Right ventricle myocardium superior (tissue), 1 donor: ENCODE measurements around the gene IL1B. TPM values are rescaled to one million over a fixed set of nuclear protein-coding genes. Genes with fewer than 3 reads are reported as not detected.

Experiments
- ATAC-seq: fragments of 200-7000 bp; cut with Tn5 transposase; one replicate; pipeline ENCODE4 v1.9.1; 2020; ENCODE audit warnings: mild to moderate bottlenecking; ENCODE audit not compliant: poor library complexity
- DNase-seq: peaks from one replicate; pipeline ENCODE4 v3.0.0-alpha.2; 2020
- intact Hi-C: fragments of 100-400 bp; cut with DNase I; formaldehyde crosslinking; loops from one replicate; pipeline ENCODE4 v1.11.2; 2022
- total RNA-seq: library from RNA; stranded (reverse); fragmentation: NEBNext Ultra II Directional; extraction: Animal tissue kit (Norgen Biotek cat#: 25700); gene quantifications from one replicate; pipeline ENCODE4 v1.2.1, GENCODE V29; 2021
- donor health status: DM: no; HTN: yes; CAD: no; lungs with severe emphysema.

Gene IL1B
- total RNA-seq, 1 donor from 2014 or later: 0.30 TPM

GRCh38 chr2:112791693-112792230 lies 44.8 kb downstream of the IL1B start:
- no peak for DNase-seq
- intact Hi-C loops: no loop called here
- ATAC-seq: no peak

DNA sequence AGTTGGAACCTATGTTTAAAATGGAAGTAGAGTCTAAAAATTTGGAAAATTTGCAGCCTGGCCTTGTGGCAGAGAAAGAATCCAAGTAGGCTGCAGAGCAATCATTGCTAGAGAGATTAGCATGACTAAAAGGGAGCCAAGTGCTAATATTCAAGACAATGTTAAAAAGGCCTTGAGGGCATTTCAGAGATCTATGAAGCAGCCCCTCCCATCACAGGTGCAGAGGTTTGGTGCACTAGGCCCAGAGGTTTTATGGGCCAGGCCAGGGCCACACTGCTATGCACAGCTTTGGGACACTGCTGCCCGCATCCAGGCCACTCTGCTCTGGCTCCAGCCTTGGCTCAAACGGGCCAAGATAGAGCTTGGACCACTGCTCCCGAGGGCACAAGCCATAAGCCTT lies 45.6 kb downstream of the IL1B start:
- intact Hi-C loops: no loop called here
- ATAC-seq (no peak), DNase-seq (no peak)

DNA sequence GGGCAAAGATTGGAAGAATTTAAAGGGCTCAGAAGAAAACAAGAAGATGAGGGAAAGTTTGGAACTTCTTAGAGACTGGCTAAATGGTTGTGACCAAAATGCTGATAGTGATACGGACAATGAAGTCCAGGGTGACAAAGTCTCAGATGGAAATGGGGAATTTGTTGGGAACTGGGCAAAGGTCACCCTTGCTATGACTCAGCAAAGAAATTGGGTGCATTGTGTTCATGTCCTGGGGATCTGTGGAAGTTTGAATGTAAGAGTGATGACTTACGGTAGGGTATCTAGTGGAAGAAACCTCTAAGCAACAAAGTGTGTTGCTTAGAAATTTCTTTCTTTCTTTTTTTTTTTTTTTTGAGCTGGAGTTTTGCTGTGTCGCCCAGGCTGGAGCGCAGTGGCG lies 46.3 kb downstream of the IL1B start:
- ATAC-seq (no peak), DNase-seq (no peak)
- intact Hi-C loops: no loop called here

DNA sequence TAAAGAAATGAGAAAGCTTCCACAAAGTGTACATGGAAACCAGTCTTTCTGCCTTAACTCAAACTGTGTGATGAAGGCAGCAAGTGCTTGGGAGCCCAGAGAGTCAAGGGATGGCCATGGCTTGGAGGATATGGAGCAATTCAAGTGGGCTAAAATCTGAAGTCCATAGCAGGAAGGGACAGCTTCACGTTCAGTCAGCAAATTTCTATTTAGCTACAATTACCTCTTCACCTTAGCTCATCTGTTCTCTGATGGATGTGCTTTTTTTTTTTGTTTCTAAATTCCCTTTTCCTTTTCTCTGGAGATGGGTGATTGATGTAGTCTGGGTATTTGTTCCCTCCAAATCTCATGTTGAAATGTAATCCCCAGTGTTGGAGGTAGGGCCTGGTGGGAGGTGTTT lies 47.4 kb downstream of the IL1B start:
- intact Hi-C loops: no loop called here
- no peak for ATAC-seq

GRCh38 chr2:112788653-112789052 lies 47.9 kb downstream of the IL1B start:
- ATAC-seq: no peak
- intact Hi-C loops: no loop called here

More for the DNA sequence above, 47.4 kb downstream of the IL1B start:
- no peak for DNase-seq

DNA sequence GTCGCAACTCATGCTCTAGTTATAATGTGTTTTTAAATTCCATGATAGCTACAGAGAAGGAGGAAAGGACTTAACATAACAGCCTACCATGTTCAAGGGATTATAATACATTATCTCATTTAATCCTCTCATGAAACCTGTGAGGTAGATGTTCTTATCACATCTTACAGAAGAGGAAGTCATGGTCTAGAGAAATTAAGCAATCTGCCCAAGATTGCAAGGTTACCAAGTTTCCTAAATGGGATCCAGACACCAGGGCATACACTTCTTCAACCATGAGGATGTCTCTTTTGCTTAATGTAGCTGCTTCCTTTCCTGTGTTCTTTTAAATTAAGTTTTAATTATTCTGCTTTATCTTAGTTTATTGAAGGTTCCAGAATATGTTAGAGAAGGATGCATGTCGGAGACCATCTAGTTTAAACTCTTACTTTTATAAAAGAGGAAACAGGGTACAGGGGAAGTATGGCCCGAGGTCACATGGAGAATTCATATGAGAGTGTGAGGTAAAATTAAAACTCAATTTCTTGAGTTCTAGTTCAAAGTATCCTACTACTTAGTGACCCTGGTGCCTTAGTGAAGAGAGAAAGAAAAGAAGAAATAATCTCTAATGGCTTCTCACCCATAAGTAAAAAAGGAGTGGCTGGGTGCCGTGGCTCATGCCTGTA lies 48.7 kb downstream of the IL1B start:
- ATAC-seq: no peak
- DNase-seq: no peak
- intact Hi-C loops: no loop called here

More at GRCh38 chr2:112788653-112789052, 47.9 kb downstream of the IL1B start:
- DNase-seq: no peak

DNA sequence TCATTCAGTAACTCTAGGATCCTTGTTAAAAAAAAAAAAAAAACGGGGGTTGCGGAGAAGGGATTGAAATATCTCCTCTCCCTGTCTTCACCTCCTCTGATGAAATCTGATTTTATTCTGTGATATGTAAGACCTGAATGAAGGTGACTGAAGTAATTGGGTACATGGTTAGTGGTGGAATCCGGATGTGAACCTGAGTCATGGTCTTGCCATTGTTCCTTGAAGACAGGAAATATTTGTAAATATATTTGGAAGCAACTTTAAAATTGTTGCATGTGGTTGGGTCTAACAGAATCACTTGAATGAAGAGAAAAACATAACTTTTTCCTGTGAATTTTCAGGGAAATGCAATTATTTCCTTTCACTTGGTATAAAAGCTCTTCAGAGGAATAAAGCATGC lies 49.3 kb downstream of the IL1B start:
- intact Hi-C loops: no loop called here
- no peak for ATAC-seq
- no peak for DNase-seq

DNA sequence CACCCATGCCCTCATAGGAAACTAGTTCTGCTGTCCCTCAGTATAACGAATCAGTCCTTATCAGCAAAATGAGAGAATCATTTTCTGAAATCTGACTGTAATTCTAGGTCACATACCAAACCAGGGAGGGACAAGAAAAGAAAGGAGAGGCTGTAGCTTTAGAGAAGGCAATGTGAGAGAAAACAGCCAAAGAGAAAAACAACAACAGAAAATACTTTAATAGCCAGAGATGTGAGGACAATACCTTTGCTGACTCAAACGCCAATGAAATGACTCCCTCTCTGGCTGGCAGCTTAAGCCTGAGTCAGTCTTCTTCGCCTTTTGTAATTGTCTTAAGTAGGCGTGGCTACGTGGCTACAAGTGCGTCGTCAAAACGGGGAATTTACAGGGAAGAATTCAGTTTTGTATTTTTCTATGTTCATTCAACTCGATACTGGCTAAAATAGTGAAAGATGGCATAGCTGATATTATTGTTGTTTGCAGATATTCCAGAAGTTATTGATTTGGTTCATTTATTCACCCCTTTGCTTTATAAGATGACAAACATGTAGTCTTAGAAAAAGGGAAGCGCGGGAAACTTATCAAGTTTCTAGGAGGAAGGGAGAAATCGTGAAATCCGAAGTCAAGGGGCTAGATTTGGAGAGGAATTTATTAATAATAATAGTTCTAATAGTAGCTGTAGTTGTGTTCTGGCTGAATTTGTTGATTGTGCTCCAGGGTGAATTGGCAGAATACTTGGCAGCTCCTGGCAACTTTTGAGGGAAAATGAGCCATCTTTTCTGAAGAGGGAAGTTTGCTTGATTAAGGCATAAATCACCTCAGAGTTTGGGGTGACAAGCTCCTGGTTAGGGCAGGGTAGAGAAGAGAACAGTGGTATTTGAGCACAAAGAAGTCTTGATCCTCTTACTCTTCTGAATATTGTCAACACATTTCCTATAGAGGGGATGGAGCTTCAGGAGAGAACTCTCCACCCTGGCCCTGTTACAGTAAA lies 52.1 kb downstream of the IL1B start, which contains the start of gene IL1A:
TSS of gene IL1A (minus strand) at position 295 of the 991 bp plus-strand sequence. CDS start 723 bp downstream, outside the sequence.
- ATAC-seq (no peak), DNase-seq (no peak)
- intact Hi-C loops: no loop called here

- DNase-seq (no peak), ATAC-seq (no peak)
- intact Hi-C loops: no loop called here
Observed at GRCh38 chr2:112783187-112783714, 53.3 kb downstream of the IL1B start.

DNA sequence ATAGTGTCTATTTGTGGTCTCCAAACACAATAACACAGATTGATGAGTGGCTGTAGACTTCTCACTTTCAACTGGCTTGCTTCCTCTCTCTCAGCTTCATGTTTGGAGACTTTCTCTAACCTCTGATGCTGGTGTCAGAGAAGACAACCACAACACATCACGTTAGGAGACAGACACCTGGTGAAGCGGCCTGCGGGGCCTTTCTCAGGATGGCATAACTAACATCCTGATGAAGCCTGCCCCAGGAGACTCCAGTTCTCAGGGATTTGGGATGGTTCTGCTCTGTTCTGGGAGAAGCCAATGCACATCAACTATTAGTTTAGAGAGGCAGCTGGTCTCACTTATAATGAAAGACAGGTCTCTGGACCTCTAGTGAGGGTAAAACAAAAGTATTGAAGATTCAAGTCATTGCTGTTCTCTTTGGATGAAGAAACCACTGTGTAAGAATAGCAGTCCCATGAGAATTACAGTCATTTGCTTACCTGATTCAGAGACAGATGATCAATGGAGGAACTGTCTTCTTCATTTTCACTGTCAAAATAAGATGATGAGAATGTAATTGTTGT lies 54.3 kb downstream of the IL1B start:
- DNase-seq (no peak), ATAC-seq (no peak)
- intact Hi-C loops: no loop called here

Other genes with a start within 250 kb of the IL1B start
- gene SLC20A1, start 190.8 kb downstream of the IL1B start, total RNA-seq: 9.7 TPM
- gene NT5DC4, start 115.8 kb downstream of the IL1B start, total RNA-seq: not detected
- gene CKAP2L, start 72.2 kb downstream of the IL1B start, total RNA-seq: 0.30 TPM
- not detected for gene IL1A, start 52.3 kb downstream of the IL1B start, total RNA-seq
- gene IL37, start 74.4 kb upstream of the IL1B start, total RNA-seq: not detected
- gene IL36G, start 141.2 kb upstream of the IL1B start, total RNA-seq: not detected
- gene IL36A, start 168.7 kb upstream of the IL1B start, total RNA-seq: not detected
- not detected for gene IL36B, start 216.1 kb upstream of the IL1B start, total RNA-seq
- not detected for gene IL36RN, start 222.4 kb upstream of the IL1B start, total RNA-seq
- gene IL1F10, start 231.2 kb upstream of the IL1B start, total RNA-seq: not detected